ENCODE results near the gene SPACA4. TPM values are rescaled to one million over a fixed set of nuclear protein-coding genes. Genes with fewer than 3 reads are reported as not detected.
A peak's percentile ranks its signal among the peaks of the same experiment; 100 is the strongest.

The SPACA4 gene
- polyA plus RNA-seq, 3 donors from 2014 or later: not detected

DNA sequence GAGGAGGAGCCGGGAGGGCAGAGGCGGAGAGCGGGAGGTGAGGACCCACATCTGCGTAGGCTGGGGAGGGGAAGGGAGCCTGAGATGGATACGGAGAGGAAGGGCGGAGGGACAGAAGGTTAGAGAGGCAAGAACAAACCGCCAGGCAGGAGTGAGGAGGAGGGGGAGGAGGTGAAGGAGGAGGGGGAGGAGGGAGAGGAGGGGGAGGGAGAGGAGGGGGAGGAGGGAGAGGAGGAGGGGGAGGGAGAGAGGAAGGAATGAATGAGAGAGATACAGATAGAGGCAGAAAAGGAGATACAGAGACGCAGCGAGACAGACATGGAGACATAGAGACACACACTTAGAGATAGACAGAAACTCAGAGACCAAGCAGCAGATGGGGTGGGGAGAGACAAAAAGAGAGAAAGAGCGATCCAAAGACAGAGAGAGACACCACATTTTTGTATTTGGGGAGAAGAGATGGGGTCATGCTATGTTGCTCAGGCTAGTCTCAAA, 40.2 kb downstream of the SPACA4 start:
- H3K36me3 Mint-ChIP-seq: no peaks in the 10 kb centered on the region
- H3K27ac Mint-ChIP-seq: peak overlapping the region; percentile 55 to 90 (median 72)
- peak overlapping the region; percentile 41 to 69 (median 53) for H3K4me3 Mint-ChIP-seq
- no peak for DNase-seq
- H3K27me3 Mint-ChIP-seq (ENCODE audit: low read depth in 3 of 3): peaks cover 2 to 6% (median 2%) of the 10 kb centered on the region in 3 donors
- peaks cover 28 to 32% of the 10 kb centered on the region in 2 donors for H3K4me1 Mint-ChIP-seq
- H3K9me3 Mint-ChIP-seq: no peaks in the 10 kb centered on the region

DNA sequence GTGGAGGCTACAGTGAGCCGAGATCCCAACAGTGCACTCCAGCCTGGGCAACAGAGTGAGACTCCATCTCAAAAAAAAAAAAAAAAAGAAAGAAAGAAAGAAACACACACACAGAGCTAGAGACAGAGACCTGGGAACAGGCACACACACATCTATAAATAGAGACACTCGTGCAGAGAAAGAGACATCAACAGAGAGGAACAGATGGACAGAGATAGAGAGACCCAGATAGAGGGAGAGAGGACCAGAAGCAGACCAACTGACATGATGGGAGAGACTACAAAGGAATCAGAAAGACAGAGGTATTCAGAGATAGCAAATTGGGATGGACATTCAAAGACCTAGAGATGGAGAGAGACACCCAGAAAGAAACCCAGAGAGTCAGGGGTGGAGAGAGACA, 41.6 kb downstream of the SPACA4 start:
- DNase-seq: no peak
- Mint-ChIP-seq H3K36me3 (no peaks in the 10 kb centered on the region), H3K9me3 (no peaks in the 10 kb centered on the region), H3K27ac (peak overlapping the region; percentile 56 to 93 (median 78)), H3K27me3 (ENCODE audit: low read depth in 3 of 3) (peaks cover 2 to 8% (median 3%) of the 10 kb centered on the region in 3 donors), H3K4me3 (peak overlapping the region in 3 of 5 donors; percentile 28 to 68 (median 36)), H3K4me1 (peaks cover 28 to 32% of the 10 kb centered on the region in 2 donors)

DNA sequence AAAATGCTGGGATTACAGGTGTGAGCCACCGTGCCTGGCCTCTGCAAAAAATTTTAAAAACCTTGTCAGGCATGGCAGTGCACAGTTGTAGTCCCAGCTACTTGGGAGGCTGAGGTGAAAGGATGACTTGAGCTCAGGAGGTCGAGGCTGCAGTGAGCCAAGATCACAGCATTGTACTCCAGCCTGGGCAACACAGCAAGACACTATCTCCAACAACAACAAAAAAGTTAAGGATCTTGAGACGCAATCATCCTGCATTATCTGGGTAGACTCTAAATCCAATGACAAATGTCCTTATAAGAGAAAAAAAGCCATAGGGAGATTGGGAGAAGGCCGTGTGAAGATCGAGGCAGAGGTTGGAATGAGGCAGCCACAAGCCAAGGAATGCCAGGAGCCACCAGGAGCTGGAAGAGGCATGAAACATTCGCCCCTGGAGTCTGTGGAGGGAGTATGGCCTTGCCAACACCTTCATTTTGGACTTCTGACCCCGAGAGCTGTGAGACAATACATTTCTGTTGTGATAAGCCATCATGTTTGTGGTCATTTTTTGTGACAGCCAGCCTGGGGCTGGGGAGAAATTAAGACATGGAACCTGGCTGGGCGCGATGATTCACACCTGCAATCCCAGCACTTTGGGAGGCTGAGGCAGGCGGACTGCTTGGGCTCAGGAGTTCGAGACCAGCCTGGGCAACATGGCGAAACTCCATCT, 44.6 kb downstream of the SPACA4 start:
- Mint-ChIP-seq H3K36me3 (no peaks in the 10 kb centered on the region), H3K4me1 (peaks cover 14 to 18% of the 10 kb centered on the region in 2 donors), H3K27me3 (ENCODE audit: low read depth in 3 of 3) (peaks cover 0 to 8% (median 3%) of the 10 kb centered on the region in 3 donors), H3K27ac (peak overlapping the region in 5 of 6 donors; percentile 1 to 79 (median 9)), H3K9me3 (no peaks in the 10 kb centered on the region), H3K4me3 (no peak overlapping the region)
- no peak for DNase-seq

DNA sequence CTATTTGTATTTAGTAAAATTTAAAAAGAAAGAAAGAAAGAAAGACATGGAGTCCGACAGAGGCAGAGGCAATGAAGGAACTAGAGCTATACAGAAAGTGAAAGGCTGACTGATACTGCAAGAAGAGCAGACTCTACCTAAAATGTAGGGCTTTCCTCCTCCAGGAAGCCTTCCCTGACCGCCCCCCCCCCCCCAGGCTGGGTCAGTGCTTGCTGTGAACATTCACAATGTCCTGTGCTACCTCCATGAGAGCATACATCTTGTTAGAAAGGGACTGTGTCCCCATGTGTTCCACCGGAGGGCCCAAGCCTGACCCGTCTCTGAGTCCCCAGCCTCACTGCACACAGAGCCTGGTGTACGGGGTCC, 45.1 kb downstream of the SPACA4 start:
- Mint-ChIP-seq H3K4me1 (peaks cover 12 to 17% of the 10 kb centered on the region in 2 donors), H3K27ac (peak overlapping the region in 2 of 6 donors; percentile 2 to 14), H3K4me3 (no peak overlapping the region), H3K27me3 (ENCODE audit: low read depth in 3 of 3) (peaks cover 0 to 8% (median 3%) of the 10 kb centered on the region in 3 donors), H3K36me3 (no peaks in the 10 kb centered on the region), H3K9me3 (no peaks in the 10 kb centered on the region)
- DNase-seq: no peak

DNA sequence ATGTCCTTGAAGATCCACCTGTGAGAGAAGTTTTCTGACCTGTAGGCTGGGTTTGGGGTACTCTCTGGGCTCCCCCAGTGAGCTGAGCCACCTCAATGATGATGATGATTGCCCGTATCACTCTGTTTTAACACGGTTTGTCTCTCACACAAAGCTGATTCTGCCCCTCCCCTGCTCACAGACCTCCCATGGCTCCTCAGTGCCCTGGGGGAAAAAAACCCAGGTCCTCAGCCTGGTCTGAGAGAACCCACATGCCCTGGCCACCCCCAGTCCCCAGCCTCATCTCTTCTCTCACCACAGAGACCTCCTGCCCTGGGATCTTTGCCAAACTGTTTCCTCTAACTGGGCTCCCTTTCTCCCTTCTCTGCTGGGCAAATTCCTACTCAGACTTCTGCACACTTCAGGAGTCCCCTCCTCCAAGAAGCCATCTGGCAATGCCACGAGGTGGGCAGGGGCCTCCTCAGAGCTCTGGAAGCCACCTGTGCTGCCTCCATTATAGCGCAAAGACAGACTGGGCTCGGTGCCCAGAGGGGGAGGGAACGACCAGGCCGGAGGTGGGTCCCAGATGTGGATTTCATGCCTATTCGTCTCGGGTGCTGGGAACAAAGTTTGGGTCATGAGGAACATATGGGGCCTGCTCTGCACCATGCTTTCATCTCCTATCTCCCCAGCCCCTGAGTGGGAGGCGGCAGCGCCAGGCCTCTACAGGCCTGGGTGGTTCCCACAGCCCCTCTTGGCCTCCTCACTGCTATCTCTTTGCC, 47.9 kb downstream of the SPACA4 start:
- Mint-ChIP-seq H3K27ac (peak overlapping the region in 1 of 6 donors; percentile 19), H3K9me3 (no peaks in the 10 kb centered on the region), H3K4me3 (no peak overlapping the region), H3K36me3 (no peaks in the 10 kb centered on the region), H3K27me3 (ENCODE audit: low read depth in 3 of 3) (peaks cover 0 to 6% (median 3%) of the 10 kb centered on the region in 3 donors), H3K4me1 (peaks cover 0 to 3% of the 10 kb centered on the region in 2 donors)
- DNase-seq: no peak

DNA sequence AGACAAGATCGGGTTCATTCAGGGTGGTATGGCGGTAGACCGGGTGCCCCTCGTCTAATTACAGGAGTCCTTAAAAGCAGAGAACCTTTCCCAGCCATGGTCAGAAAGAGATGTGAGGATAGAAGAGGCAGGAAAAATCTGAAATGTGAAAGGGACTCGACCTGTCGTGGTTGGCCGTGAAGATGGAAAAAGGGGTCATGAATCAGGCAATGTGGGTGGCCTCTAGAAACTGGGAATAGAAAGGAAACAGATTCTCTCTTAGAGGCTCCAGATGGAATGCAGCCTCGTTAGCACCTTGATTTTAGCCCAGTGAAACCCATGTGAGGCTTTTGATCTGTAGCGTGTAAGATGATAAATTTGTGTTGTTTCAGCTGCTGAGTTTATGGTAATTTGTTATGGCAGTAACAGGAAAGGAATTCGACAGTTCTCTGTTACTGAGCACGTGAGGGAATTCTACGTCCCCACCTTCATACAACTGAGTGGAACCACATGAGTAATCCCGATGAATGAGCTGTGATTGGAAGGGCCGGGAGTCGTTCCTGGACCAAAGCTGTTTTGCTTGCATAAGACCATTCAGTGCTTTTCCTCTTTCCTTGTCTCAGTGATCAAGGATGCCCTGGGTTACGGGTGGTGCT, 50.4 kb downstream of the SPACA4 start:
- Mint-ChIP-seq H3K27ac (no peak overlapping the region), H3K9me3 (no peaks in the 10 kb centered on the region), H3K4me1 (peaks cover 7 to 10% of the 10 kb centered on the region in 2 donors), H3K36me3 (no peaks in the 10 kb centered on the region), H3K4me3 (no peak overlapping the region), H3K27me3 (ENCODE audit: low read depth in 3 of 3) (peaks cover 1 to 11% (median 3%) of the 10 kb centered on the region in 3 donors)
- no peak for DNase-seq

Other genes starting within 250 kb of the SPACA4 start
- 1 to 10 TPM; 2.8 to 6.3 (median 3.1) TPM for gene TMEM143, start 242.8 kb upstream of the SPACA4 start, polyA plus RNA-seq
- gene SYNGR4, start 242.4 kb upstream of the SPACA4 start, polyA plus RNA-seq: not detected
- gene KDELR1, start 215.2 kb upstream of the SPACA4 start, polyA plus RNA-seq: 10 to 100 TPM; 14.8 to 30.5 (median 20.2) TPM
- not detected for gene GRIN2D, start 213.1 kb upstream of the SPACA4 start, polyA plus RNA-seq
- 10 to 100 TPM; 32.3 to 42.4 (median 34.6) TPM for gene GRWD1, start 160.8 kb upstream of the SPACA4 start, polyA plus RNA-seq
- under 1 TPM in 2 of 3 donors, not detected in 1; 0.06 to 0.07 TPM for gene KCNJ14, start 151.2 kb upstream of the SPACA4 start, polyA plus RNA-seq
- gene CYTH2, start 137.4 kb upstream of the SPACA4 start, polyA plus RNA-seq: 10 to 100 TPM; 14.4 to 37.6 (median 29.6) TPM
- not detected for gene LMTK3, start 94.9 kb upstream of the SPACA4 start, polyA plus RNA-seq
- not detected for gene SULT2B1, start 54.6 kb upstream of the SPACA4 start, polyA plus RNA-seq
- not detected for gene FAM83E, start 8.3 kb downstream of the SPACA4 start, polyA plus RNA-seq
- gene RPL18, start 12.4 kb downstream of the SPACA4 start, polyA plus RNA-seq: 1,000 to 10,000 TPM in 1 of 3 donors, 100 to 1,000 TPM in 2; 938 to 1,525 (median 950) TPM
- gene SPHK2, start 12.8 kb downstream of the SPACA4 start, polyA plus RNA-seq: 10 to 100 TPM; 10.5 to 14.5 (median 14.1) TPM
- 10 to 100 TPM; 23.6 to 65.1 (median 26.3) TPM for gene DBP, start 30.6 kb downstream of the SPACA4 start, polyA plus RNA-seq
- gene CA11, start 39.4 kb downstream of the SPACA4 start, polyA plus RNA-seq: 10 to 100 TPM in 1 of 3 donors, 1 to 10 TPM in 2; 1.8 to 16.4 (median 3.6) TPM
- under 1 TPM in 1 of 3 donors, not detected in 2; 0.46 TPM for gene NTN5, start 66.3 kb downstream of the SPACA4 start, polyA plus RNA-seq
- under 1 TPM in 1 of 3 donors, not detected in 2; 0.21 TPM for gene FUT2, start 89.2 kb downstream of the SPACA4 start, polyA plus RNA-seq
- gene MAMSTR, start 113.0 kb downstream of the SPACA4 start, polyA plus RNA-seq: 1 to 10 TPM in 1 of 3 donors, under 1 TPM in 1, not detected in 1; 0.17 to 1.1 TPM
- gene RASIP1, start 133.9 kb downstream of the SPACA4 start, polyA plus RNA-seq: under 1 TPM in 1 of 3 donors, not detected in 2; 0.10 TPM
- gene IZUMO1, start 140.2 kb downstream of the SPACA4 start, polyA plus RNA-seq: not detected
- not detected for gene FUT1, start 145.9 kb downstream of the SPACA4 start, polyA plus RNA-seq
- gene FGF21, start 148.8 kb downstream of the SPACA4 start, polyA plus RNA-seq: not detected
- gene BCAT2, start 204.3 kb downstream of the SPACA4 start, polyA plus RNA-seq: 10 to 100 TPM; 18.0 to 21.3 (median 19.9) TPM
- not detected for gene HSD17B14, start 229.7 kb downstream of the SPACA4 start, polyA plus RNA-seq

Measured in immature natural killer cell (primary cell).